BLaER1 (cell line): ENCODE data around the gene CNPY4.

ENCODE experiments used
- H3K27ac ChIP-seq: shearing (Covaris generic); formaldehyde crosslinking; 2 replicates; pipeline ENCODE4 v1.8.1; 2022
- H3K27me3 ChIP-seq: shearing (Covaris generic); formaldehyde crosslinking; 2 replicates; pipeline ENCODE4 v1.8.1; 2022
- H3K36me3 ChIP-seq: shearing (Covaris generic); formaldehyde crosslinking; 2 replicates; pipeline ENCODE4 v1.8.1; 2022
- H3K4me1 ChIP-seq: shearing (Covaris generic); formaldehyde crosslinking; 2 replicates; pipeline ENCODE4 v1.8.1; 2022
- H3K4me2 ChIP-seq: shearing (Covaris generic); formaldehyde crosslinking; 2 replicates; pipeline ENCODE4 v1.8.1; 2022
- H3K4me3 ChIP-seq: shearing (Covaris generic); formaldehyde crosslinking; 2 replicates; pipeline ENCODE4 v1.8.1; 2022
- H3K9ac ChIP-seq: shearing (Covaris generic); formaldehyde crosslinking; 2 replicates; pipeline ENCODE4 v1.8.1; 2022
- H3K9me3 ChIP-seq: shearing (Covaris generic); formaldehyde crosslinking; 2 replicates; pipeline ENCODE4 v1.8.1; 2022
- H4K20me1 ChIP-seq: shearing (Covaris generic); formaldehyde crosslinking; 2 replicates; pipeline ENCODE4 v1.8.1; 2022
- Cebpa-rat ChIP-seq: shearing (Covaris generic); IDR thresholded peaks from 2 replicates; pipeline ENCODE4 v1.8.1; 2022

CNPY4 gene

GRCh38 chr7:100081535-100082102 is 37.8 kb upstream of the CNPY4 start, which contains the start of gene ZNF3:
TSS of gene ZNF3 (minus strand) at chr7:100081723. CDS start at chr7:100077357, 4,366 bp downstream.
- H3K9ac ChIP-seq: peak within 1 kb of the TSS; percentile 99
- peaks cover 38% of the 10 kb centered on the region; the same call in 1 of the 2 replicates for H4K20me1 ChIP-seq
- no peak for TF ChIP-seq Cebpa-rat
- peak within 1 kb of the TSS; percentile 86 for H3K4me2 ChIP-seq
- peak within 1 kb of the TSS; percentile 99 for H3K27ac ChIP-seq
- H3K4me1 ChIP-seq: peaks cover 28% of the 10 kb centered on the region
- peaks cover 37% of the 10 kb centered on the region for H3K36me3 ChIP-seq
- peak within 1 kb of the TSS; percentile 93 for H3K4me3 ChIP-seq
- H3K9me3 ChIP-seq: peaks cover 23% of the 10 kb centered on the region
- peaks cover 13% of the 10 kb centered on the region for H3K27me3 ChIP-seq

GRCh38 chr7:100082978-100083377 is 36.5 kb upstream of the CNPY4 start:
- Histone ChIP-seq H3K36me3 (peaks cover 23% of the 10 kb centered on the region), H3K4me3 (no peak overlapping the region), H3K9me3 (peaks cover 10% of the 10 kb centered on the region), H3K27ac (no peak overlapping the region), H3K9ac (no peak overlapping the region), H3K4me2 (peak overlapping the region; percentile 71), H3K27me3 (peaks cover 13% of the 10 kb centered on the region), H3K4me1 (peaks cover 29% of the 10 kb centered on the region), H4K20me1 (peaks cover 25% of the 10 kb centered on the region; the same call in 1 of the 2 replicates)
- TF ChIP-seq Cebpa-rat: no peak

DNA sequence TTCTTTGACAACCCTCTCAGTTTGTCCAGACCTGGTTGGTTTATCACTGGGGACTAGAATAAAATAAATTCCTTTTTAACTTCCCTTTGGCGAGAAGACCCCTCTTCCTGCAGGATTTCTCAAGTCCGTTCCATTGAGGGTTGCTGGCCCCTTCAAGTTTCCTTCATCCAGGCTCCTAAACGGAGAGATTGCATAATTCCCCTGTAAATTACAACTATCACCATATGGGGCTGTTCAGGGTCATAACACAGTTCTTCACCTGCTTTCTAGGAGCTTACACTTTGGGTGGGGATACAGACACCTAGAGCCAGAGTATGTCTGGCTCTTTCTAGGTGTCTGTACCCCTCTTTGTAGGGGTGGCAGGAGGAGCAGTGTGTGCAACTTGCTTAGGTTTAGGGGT is 33.9 kb upstream of the CNPY4 start:
- Histone ChIP-seq H3K9me3 (no peaks in the 10 kb centered on the region), H3K27me3 (peaks cover 13% of the 10 kb centered on the region), H4K20me1 (no peaks in the 10 kb centered on the region; the same call in 1 of the 2 replicates), H3K4me1 (peaks cover 32% of the 10 kb centered on the region), H3K27ac (no peak overlapping the region), H3K36me3 (peaks cover 7% of the 10 kb centered on the region), H3K4me3 (no peak overlapping the region), H3K4me2 (no peak overlapping the region), H3K9ac (no peak overlapping the region)
- TF ChIP-seq Cebpa-rat: no peak

- Histone ChIP-seq H3K4me2 (no peak overlapping the region), H4K20me1 (peaks cover 17% of the 10 kb centered on the region), H3K9ac (no peak overlapping the region), H3K4me3 (no peak overlapping the region), H3K36me3 (peaks cover 24% of the 10 kb centered on the region), H3K27me3 (peaks cover 13% of the 10 kb centered on the region), H3K27ac (no peak overlapping the region), H3K4me1 (peaks cover 35% of the 10 kb centered on the region), H3K9me3 (no peaks in the 10 kb centered on the region)
- no peak for TF ChIP-seq Cebpa-rat
These were observed 32.2 kb upstream of the CNPY4 start for GRCh38 chr7:100087055-100087750.

- no peak for TF ChIP-seq Cebpa-rat
These were observed 31.3 kb upstream of the CNPY4 start for GRCh38 chr7:100088095-100088620.

GRCh38 chr7:100088621-100089457 is 30.6 kb upstream of the CNPY4 start, which contains the start of gene COPS6:
TSS of gene COPS6 (plus strand) at chr7:100088969. CDS start at chr7:100088991, 22 bp downstream.
- H3K27me3 ChIP-seq: no peaks in the 10 kb centered on the region
- H3K27ac ChIP-seq: peak within 1 kb of the TSS; percentile 91
- H3K4me2 ChIP-seq: peak within 1 kb of the TSS; percentile 79
- no peaks in the 10 kb centered on the region for H3K9me3 ChIP-seq
- H3K9ac ChIP-seq: peak within 1 kb of the TSS; percentile 96
- peak within 1 kb of the TSS; percentile 87 for H3K4me3 ChIP-seq
- peaks cover 40% of the 10 kb centered on the region for H3K36me3 ChIP-seq
- peaks cover 33% of the 10 kb centered on the region for H4K20me1 ChIP-seq
- TF ChIP-seq Cebpa-rat: no peak
- H3K4me1 ChIP-seq: peaks cover 35% of the 10 kb centered on the region

More at GRCh38 chr7:100088095-100088620, 31.3 kb upstream of the CNPY4 start:
- peaks cover 28% of the 10 kb centered on the region for H3K4me1 ChIP-seq
- peaks cover 26% of the 10 kb centered on the region for H4K20me1 ChIP-seq
- H3K4me2 ChIP-seq: peak overlapping the region; percentile 79
- H3K4me3 ChIP-seq: peak overlapping the region; percentile 87
- H3K27ac ChIP-seq: peak overlapping the region; percentile 91
- H3K9ac ChIP-seq: peak overlapping the region; percentile 96
- peaks cover 33% of the 10 kb centered on the region for H3K36me3 ChIP-seq
- no peaks in the 10 kb centered on the region for H3K9me3 ChIP-seq
- H3K27me3 ChIP-seq: peaks cover 4% of the 10 kb centered on the region; the same call in 1 of the 2 replicates

DNA sequence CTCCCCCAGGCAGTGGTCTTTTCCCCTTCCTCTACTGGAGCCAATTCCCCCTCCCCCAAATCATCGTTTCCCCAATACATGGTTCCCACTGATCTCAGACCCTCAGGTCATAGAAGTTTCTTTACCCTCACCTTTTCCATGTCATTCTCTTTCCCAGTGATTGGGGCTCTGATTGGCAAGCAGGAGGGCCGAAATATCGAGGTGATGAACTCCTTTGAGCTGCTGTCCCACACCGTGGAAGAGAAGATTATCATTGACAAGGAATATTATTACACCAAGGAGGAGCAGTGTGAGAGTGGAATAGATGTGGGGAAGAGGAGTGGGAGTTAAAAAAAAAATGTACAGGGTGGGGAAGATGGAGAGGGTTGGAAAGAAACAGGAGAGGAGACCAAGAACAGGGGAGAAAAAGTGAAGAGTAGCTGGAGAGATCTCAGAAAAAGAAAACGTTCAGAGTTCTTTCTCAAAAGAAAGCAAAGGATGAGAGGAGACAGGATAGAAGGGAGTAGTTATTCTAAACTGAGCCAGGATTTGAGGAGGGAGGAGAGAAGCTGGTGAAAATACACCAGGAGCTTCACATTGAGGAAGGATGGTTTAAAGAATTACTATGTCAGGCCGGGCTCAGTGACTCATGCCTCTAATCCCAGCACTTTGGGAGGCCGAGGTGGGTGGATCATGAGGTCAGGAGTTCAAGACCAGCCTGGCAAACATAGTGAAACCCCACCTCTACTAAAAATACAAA is 29.8 kb upstream of the CNPY4 start:
- H3K36me3 ChIP-seq: peaks cover 48% of the 10 kb centered on the region

DNA sequence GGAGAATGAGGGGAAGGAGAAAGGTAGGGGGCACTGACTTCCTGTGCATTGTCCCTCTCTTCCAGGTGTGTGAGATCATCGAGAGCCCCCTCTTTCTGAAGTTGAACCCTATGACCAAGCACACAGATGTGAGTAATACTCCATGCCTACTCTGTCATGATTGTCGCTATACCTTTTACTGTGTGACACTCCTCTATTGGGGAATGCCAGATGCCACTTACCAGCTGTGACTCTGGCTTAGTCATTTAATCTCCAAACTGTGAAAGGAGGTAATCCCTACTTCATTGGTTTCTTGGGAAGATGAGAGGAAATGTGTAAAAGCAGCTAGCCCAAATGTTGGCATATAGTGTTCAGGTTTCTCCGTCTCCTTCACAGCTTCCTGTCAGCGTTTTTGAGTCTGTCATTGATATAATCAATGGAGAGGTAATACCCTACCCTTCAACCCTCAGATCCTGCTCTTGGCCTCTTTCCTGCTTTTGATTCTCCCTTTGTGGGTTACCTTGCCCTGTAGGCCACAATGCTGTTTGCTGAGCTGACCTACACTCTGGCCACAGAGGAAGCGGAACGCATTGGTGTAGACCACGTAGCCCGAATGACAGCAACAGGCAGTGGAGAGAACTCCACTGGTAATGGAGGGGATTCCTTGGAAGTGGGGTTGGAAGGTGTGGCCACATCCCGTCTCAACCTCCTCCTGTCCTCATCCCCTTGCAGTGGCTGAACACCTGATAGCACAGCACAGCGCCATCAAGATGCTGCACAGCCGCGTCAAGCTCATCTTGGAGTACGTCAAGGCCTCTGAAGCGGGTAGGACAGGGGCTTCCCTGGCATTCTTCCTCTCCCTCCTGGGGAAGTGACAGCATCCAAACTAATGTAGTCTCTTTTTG is 28.7 kb upstream of the CNPY4 start:
- Histone ChIP-seq H3K9ac (peak overlapping the region; percentile 96; the same call in 1 of the 2 replicates), H3K4me2 (peak overlapping the region; percentile 79; the same call in 1 of the 2 replicates), H3K27me3 (no peaks in the 10 kb centered on the region), H3K9me3 (no peaks in the 10 kb centered on the region), H3K36me3 (peaks cover 60% of the 10 kb centered on the region), H3K4me3 (no peak overlapping the region), H4K20me1 (peaks cover 52% of the 10 kb centered on the region), H3K4me1 (peaks cover 40% of the 10 kb centered on the region), H3K27ac (no peak overlapping the region)
- no peak for TF ChIP-seq Cebpa-rat

More for the DNA sequence above, 29.8 kb upstream of the CNPY4 start:
- Histone ChIP-seq H4K20me1 (peaks cover 41% of the 10 kb centered on the region), H3K9ac (peak overlapping the region; percentile 96), H3K27ac (peak overlapping the region; percentile 91), H3K4me2 (peak overlapping the region; percentile 79), H3K27me3 (no peaks in the 10 kb centered on the region), H3K4me3 (peak overlapping the region; percentile 87), H3K4me1 (peaks cover 35% of the 10 kb centered on the region), H3K9me3 (no peaks in the 10 kb centered on the region)
- no peak for TF ChIP-seq Cebpa-rat
